Measurements from ENCODE around the gene PCCA. TPM values are rescaled to one million over a fixed set of nuclear protein-coding genes. Genes with fewer than 3 reads are reported as not detected.

The PCCA gene
- total and polyA plus RNA-seq, 9 donors = 23.5 to 62.4 (median 45.8) TPM

DNA sequence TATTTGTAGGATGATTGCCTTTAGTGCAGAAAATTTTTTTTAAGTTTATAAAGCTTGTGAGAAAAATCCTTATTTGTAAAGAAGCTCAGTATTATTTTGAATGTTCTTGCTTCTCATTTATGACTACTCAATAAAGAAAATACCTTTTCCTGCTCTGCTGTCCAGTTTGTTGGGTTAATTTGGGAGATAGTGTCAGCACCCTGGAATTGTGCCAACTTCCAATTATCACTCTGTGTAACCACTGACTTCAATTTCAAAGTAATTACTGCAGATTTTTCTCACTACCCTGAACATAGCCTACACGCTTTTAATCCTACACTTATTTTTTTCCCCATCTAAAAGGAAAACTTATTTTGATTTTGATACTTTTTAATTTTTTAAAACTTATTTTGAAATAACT lies 406.6 kb downstream of the PCCA start:
- no peak for DNase-seq

GRCh38 chr13:100497389-100497788 lies 408.5 kb downstream of the PCCA start:
- intact Hi-C loops (cut with DNase I) = no loop called here
- Histone ChIP-seq H3K4me3 (no peak overlapping the region), H3K36me3 (no peaks in the 10 kb centered on the region), H3K9me3 (no peaks in the 10 kb centered on the region), H3K4me1 (ENCODE audit: insufficient read depth) (peaks cover 1% of the 10 kb centered on the region), H3K27ac (no peak overlapping the region), H3K27me3 (no peaks in the 10 kb centered on the region)
- no peak for DNase-seq
- no peak for TF ChIP-seq POLR2A (IDR thresholded peaks at IDR 0.05)
- no peak for TF ChIP-seq CTCF (IDR thresholded peaks at IDR 0.05)
- TF ChIP-seq EP300 (IDR thresholded peaks at IDR 0.05) = no peak
- 74 to 94% (median 92%) methylated on average over 1 of the region's 1 CpG for WGBS, 3 donors

More for the DNA sequence above, 406.6 kb downstream of the PCCA start:
- H3K4me1 ChIP-seq (ENCODE audit: insufficient read depth) = peaks cover 5% of the 10 kb centered on the region
- TF ChIP-seq CTCF (IDR thresholded peaks at IDR 0.05) = no peak
- TF ChIP-seq EP300 (IDR thresholded peaks at IDR 0.05) = no peak
- no peak for TF ChIP-seq POLR2A (IDR thresholded peaks at IDR 0.05)
- no peak overlapping the region for H3K27ac ChIP-seq
- no peaks in the 10 kb centered on the region for H3K27me3 ChIP-seq
- no peak overlapping the region for H3K4me3 ChIP-seq
- H3K9me3 ChIP-seq = no peaks in the 10 kb centered on the region
- no peaks in the 10 kb centered on the region for H3K36me3 ChIP-seq
- 47 to 60% (median 57%) methylated on average over 1 of the region's 1 CpG for WGBS, 3 donors
- intact Hi-C loops (cut with DNase I) = no loop called here

- no peaks in the 10 kb centered on the region for H3K27me3 ChIP-seq
- H3K9me3 ChIP-seq = no peaks in the 10 kb centered on the region
- WGBS, 3 donors = 53 to 81% (median 58%) methylated on average over 2 of the region's 2 CpGs
- no peak overlapping the region for H3K4me3 ChIP-seq
- no peaks in the 10 kb centered on the region for H3K36me3 ChIP-seq
- no peaks in the 10 kb centered on the region for H3K4me1 ChIP-seq (ENCODE audit: insufficient read depth)
- intact Hi-C loops (cut with DNase I) = no loop called here
- H3K27ac ChIP-seq = no peak overlapping the region
- no peak for DNase-seq
- TF ChIP-seq EP300 (IDR thresholded peaks at IDR 0.05) (no peak), POLR2A (IDR thresholded peaks at IDR 0.05) (no peak), CTCF (IDR thresholded peaks at IDR 0.05) (no peak)
Observed at GRCh38 chr13:100502446-100502845, 413.6 kb downstream of the PCCA start.

- 91 to 99% (median 98%) methylated on average over 3 of the region's 3 CpGs for WGBS, 3 donors
- Histone ChIP-seq H3K27me3 (no peaks in the 10 kb centered on the region), H3K27ac (no peak overlapping the region), H3K9me3 (no peaks in the 10 kb centered on the region), H3K4me1 (ENCODE audit: insufficient read depth) (peaks cover 3% of the 10 kb centered on the region), H3K4me3 (no peak overlapping the region), H3K36me3 (no peaks in the 10 kb centered on the region)
- DNase-seq = no peak
- intact Hi-C loops (cut with DNase I) = no loop called here
- no peak for TF ChIP-seq POLR2A (IDR thresholded peaks at IDR 0.05)
- no peak for TF ChIP-seq CTCF (IDR thresholded peaks at IDR 0.05)
- TF ChIP-seq EP300 (IDR thresholded peaks at IDR 0.05) = no peak
Observed at GRCh38 chr13:100503622-100504021, 414.7 kb downstream of the PCCA start.
